Posterior cingulate gyrus (tissue), 11 donors: ENCODE results near the gene TOX3.

Experiments
- DNase-seq, 10 donors: peaks; one replicate each; pipeline versions ENCODE4 v3.0.0 to v3.0.0-alpha.2; 2020 to 2021; ENCODE audit warnings: mixed read lengths in 3 of 10
- intact Hi-C: fragments of 100-400 bp; cut with DNase I; formaldehyde crosslinking; loops from one replicate; pipeline ENCODE4 v1.15.1; 2023

TOX3 gene

DNA sequence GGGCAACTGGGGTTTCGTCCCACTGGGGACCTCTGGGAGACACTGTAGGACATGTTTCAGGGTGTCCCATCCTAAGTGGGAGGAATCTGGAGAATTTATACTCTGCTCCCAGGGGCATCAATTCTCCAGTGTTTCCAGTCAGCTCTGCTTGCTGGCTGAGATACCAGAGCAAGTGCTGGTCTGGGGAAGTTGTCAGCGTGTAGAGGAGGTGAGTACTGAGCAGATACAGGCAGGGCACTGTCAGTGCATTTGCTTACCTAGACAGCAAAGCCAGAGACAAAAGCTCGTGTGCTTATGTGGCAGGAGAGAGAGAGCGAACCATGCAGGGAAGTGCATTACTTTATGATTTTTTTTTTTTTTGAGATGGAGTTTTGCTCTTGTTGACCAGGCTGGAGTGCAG, 20.2 kb upstream of the TOX3 start:
- intact Hi-C loops = no loop called here
- no peak for DNase-seq

DNA sequence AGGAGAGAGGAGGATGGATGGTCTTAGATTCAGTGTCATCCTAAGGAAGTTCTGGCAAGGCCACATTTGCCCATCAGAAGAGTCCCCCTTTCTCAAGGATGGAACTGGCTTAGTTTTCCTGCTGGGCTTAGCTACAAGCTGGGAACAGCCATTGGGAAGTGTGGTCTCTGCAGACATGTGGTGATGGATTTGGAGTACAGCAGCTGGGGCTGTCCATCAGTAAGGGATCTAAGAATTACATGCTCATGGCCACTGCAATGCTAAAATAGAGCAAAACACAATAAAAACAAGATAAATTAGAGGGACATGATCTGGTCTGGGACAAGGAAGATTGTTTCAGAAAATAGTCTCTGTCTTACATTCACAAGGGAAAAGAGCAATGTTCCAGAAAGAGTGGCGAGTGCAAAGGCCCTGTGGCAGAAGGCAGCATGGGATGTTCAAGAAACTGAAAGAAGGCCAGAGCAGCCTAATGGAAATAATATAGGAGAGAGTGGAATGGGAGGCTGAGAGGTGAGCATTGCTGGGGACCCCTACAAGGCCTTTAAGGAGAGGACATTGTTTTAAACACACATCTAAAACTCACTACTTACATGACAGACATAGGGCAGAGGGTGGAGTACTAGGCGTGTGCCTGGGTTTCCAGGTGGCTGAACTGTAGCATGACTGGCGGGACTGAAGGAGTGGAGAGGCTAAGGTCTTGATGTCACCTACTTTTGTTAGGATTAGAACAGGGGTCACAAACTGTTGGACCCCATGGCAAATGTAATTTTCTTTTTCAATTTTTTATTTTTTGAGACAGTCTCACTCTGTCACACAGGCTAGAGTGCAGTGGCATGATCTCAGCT, 17.0 kb upstream of the TOX3 start:
- no peak for DNase-seq
- intact Hi-C loops = no loop called here

DNA sequence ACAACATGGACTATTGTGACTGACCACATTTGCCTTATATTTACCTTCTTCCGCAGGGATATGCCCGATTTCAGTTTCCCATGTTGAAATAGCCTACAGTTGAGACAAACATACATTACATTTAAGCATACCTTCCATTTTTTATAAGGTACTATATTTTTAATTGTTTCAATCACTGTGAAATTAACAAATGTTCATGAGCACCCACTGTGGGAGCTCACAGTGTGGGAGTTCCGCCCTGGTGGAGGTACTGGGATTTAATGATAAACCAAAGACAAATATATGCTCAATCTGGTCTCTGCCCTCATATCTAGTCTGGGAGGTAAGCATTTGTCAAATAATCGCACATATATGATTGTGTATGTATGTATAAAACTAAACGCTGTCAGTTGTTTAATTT, 15.8 kb upstream of the TOX3 start:
- DNase-seq = no peak
- intact Hi-C loops = no loop called here

DNA sequence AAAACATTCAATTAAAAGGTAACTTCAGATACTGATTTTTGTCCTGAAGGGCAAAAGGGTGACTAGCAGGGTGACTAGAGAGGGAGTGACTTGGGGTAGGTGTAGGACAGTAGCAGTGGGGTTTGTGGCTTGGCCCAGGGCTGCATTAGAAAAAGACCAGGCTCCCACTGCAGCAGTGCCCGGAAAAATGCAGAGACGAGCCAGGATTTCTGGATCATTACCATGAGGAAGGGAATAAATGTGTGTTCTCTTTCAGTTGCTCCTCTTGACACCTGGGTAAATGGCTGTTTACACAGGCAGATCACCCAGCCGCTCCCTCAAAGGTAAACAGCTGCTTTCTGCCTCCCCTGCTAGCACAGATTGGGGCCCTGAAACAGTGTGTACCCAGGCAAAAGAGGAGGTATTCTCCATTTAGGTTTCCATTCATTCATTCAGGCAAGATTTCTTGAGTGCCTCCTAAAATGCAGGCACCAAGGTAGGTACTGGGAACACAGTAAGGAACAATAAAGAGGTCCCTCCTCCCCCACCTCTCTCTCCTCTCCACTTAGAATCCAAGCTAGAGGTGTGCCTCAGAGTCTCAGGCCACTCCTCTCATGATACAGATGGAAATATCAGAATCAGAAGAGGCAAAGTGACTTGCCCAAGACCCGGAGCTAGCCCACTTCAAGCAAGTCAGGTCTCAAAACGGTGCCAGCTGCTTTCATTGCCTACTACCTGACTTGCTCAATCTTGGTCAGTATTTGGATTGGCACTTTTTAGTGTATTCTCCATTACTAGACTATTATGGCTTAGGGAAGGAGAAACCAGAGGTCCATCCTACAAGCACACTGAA, 15.2 kb upstream of the TOX3 start:
- intact Hi-C loops = no loop called here
- no peak for DNase-seq

DNA sequence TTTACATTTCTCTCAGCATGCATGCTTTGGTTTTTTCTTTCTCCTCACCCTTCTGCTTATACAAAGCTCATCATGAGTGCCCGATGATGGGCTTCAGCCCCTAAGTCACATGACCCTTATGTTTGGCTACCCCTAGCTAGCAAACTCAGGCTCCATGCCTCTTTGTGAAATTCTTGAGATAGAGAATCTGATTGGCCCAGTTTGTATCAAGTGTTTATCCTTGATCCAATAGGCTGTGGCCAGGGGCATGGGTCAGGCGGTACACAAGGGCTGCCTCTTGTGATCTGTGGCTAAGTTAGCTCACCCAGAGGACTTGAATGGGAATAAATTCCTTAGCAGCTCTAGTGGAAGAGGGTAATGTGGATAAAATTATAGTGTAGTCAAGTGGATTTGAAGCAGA, 11.5 kb upstream of the TOX3 start:
- DNase-seq = no peak
- intact Hi-C loops = no loop called here

DNA sequence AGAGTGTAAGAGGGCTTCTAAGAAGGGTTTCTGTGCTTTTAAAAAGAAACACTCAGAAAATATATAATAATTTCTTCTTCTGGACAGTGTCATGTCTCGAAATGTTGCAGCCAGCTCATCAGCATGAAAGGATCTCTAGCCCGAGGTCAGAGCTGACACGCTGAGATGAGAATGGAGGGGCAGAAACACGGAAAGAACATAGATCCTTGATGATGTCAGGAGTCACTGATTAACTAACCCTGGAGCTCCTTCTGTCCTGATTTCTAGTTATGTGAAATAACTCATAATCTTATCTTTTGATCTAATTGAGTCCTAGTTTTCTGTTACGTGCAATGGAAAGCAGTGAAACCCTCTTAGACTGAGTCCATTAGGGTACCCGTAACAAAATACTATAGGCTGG, 10.3 kb upstream of the TOX3 start:
- DNase-seq = no peak
- intact Hi-C loops = no loop called here

DNA sequence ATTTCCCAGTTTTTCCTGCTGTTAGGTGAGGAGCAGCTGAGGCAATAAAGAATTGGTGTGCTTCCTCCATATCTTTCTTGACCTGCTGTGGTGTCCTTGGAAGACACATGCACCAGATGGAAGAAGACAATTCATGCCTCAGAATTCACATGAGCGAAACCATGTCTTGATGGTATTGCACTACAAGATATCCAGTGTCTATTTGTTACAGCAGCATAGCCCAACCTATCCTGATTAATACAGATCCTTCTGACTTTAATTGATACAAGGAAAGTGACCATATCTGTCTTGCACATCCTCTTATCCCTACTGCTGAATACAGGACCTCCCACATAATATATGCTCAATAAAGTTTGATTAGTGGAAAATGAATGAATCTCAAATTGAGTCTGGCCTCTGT, 9.1 kb upstream of the TOX3 start:
- intact Hi-C loops = no loop called here
- no peak for DNase-seq

DNA sequence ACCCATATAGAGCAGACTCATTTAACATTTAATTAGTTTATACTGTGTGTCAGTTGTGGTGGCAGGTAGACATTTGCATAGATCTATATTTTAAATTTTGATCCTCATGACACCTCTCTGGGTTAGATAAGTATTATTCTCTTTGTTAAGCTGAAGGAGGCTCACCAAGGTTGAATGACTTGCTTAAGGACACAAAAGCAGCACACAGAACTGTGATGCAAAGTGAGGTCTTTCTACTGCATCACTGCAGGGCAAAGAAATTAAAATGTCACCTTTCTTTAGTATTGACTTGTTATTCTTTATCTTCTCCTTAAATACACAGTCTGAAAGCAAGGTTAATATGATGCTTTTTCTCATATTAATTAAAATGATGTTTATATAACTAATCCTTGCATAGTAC, 8.6 kb upstream of the TOX3 start:
- intact Hi-C loops = no loop called here
- no peak for DNase-seq

DNA sequence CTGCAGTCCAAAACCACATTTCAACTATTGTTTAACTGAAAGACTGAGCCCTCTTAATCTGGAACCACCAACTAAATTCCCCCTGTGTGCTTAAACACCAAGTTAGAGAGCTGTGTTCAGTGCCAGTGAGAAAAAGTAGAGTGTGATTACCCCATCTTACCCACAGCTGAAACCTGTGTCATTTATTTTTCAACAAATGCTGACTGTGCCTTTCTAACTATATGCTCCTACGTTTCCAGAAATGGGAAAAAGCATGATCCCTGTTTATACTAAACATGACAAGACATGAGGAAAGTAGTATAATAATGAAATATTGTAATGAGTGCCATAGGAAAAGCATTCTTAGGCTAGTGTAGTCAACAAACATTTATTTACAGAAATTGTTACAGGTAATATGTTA, 7.4 kb upstream of the TOX3 start:
- intact Hi-C loops = no loop called here
- DNase-seq = no peak

DNA sequence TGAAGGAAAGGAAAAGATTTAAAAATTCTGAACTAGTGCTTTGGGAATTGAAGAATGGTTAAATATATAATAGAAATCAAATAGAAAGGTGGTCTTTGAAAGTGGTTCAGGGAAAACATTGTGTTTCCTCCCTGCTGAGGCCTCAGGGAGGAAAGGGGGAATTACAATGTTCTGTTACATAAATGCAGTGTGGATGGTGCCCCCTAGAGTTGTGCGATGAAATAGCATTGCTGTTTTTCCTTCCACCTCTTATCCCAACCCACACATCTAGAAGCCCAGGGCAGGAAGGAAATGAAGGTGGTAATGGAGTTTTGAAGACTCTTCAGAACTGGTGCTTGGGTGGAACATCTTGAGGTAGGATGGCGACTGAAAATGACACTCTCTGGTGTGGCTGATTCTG, 6.4 kb upstream of the TOX3 start:
- intact Hi-C loops = no loop called here

DNA sequence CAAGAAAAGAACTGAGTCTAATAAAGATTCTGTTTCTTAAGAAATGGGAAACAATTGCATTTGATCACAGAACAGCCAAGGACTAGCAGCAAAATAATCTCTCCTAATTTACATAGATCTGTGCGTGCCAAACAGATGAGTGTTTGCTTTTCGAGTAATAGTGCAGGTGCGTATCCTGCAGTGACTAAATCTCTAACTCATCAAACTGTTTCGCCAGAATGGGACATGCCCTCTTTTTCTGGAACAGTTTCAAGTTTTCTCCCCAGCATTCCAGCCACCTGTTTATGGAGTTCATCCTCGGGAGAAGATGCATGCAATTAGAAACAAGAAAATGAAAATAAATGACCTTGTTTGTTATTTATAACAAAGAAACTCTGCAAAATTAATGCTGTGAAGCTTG, 5.7 kb upstream of the TOX3 start:
- no peak for DNase-seq
- intact Hi-C loops = no loop called here

More for the DNA sequence above, 6.4 kb upstream of the TOX3 start:
- DNase-seq = no peak

DNA sequence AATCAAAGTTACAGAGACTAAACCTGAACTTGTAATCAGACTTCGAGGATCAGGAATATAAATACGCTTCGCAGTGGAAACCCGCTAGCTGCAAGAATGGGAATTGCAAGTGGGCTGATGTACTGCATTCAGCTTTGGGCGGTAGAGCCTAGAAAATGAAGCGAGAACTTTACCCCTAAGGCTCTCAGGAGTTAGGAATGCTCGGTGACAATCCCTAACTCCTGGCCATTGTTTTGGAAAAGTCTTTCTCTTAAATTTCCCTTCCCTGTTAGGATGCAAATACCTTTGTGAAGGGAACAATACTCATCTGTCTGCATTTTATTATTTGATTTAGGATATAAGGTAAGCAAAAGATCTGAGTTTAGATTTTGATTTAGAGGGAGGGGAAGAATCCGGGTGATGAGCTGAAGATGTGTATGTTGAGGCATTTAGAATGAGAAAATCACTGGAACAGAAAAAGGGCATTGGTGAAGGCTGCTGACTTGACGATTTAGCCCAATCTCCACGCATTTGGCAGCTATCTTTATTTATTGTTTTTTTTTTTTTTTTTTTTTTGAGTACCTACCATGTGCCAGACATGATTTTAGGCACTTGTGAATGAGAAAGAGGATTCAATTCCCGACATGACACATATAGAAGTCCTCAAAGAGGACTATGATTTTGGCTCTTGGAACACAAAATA, 2.2 kb upstream of the TOX3 start:
- intact Hi-C loops = loop anchor here (10.0 kb wide), 1 partner anchor 84 kb away; no protein-coding TSS in a partner anchor
- no peak for DNase-seq

DNA sequence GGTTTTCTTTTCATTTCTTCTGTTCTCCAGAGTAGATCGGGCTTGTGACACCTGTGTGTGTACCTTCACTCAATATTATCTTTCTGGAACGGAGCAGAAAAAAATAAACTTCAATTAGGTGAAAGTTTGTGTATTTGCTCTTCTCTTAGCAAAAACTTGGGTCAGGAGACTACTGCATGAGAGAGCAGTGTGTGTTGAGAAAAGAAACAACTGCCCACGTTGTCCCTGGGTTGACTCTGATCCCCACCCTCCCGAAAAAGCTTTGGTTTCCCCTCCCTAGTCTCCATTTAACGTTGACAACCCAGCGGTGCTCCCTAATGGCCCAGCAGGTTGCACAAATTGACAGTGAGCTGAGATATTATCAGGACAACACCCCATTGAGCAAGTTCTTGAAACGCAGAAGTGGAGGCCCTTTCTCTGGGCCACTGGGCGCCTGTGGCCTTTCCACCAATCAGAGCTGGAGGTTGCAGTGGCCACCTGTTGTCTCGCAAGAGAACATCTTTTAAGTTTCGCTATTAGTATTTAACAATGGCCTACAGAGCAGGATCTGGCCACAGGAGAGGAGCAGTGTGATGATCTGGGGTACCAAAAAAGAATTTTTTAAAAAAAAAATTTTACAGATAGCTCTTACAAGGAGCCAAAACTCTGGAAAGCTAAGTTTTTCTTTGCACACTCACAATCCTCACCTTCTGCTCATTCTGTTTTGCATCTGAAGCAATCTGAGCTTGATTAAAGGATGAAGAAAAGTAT, 1.5 kb upstream of the TOX3 start:
- DNase-seq = no peak
- intact Hi-C loops = loop anchor here (10.0 kb wide), 1 partner anchor 84 kb away; no protein-coding TSS in a partner anchor

DNA sequence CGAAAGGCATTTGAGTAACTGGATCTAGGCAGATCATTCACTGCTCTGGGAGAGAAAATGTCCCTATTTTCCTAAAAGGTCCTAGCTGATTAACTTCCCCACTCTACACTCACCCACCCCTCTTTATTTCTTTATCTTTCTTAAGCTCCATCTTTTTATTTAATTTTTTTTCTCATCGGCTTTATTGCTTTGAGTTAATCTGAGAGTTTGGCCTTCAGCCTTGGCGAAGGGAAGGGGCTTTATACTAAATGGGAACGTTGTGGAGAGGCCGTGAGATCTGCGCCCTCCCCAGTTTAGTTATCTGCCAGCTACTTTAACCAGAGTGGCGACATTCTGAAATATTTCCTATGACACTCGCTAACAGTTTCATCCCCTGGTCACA, 882 bp upstream of the TOX3 start:
- no peak for DNase-seq
- intact Hi-C loops = loop anchor here (10.0 kb wide), 1 partner anchor 83 kb away; no protein-coding TSS in a partner anchor

DNA sequence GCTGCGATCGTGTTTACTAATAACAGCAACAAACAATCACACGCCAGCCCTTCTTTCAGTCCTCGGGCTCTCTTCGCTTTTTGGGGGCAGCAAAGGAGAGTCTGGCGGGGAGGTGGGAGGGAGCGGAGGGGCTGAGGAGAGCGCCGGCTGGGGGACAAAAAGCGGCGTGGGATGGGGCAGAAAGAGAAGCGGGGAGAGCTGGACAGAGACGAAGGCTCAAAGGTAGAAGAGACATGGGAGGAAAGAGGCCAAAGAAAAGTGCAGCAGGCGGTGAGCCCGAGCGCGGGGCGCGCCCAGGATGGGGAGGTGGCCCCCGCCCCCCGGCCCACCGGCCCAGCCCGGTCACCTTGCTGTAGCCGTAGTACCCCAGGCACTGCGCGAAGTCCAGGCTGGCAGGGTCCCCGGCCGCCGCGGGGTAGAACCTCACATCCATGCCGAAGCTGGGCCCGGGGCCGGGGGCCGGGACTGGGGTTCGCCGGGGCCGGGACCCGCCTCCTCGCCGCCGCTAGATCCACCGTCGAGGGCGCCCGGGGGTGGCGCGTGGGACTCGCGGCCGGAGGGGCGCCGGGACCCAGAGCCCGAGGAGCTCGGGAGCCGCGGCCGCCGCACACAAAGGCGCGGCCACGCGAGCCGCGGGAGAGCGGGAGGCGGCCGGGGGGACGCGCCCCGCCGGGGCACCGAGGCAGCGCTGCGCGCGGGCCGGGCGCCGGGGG, 496 bp downstream of the TOX3 start:
- peak in 3 of 10 donors; percentile 15 to 90 (median 69) for DNase-seq
- intact Hi-C loops = loop anchor here (10.0 kb wide), 1 partner anchor 82 kb away; no protein-coding TSS in a partner anchor

DNA sequence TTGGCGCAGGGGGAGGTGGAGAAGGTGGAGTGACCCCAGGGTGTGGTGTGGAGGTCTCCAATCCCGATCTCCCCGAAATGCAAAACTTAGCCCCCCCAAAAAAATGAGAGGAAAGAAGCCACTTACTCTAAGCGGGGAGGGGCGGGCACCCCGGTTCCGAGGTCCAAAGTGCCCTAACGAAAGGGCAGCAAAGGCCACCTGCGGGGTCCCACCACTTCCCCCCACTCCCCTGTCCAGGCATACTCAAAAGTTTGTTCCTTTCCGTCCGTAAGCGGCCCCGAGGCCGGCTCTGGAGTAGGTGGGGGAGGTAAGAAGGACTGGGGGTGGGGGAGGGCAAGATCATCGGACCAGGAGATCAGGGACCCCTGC, 1.1 kb downstream of the TOX3 start:
- intact Hi-C loops = loop anchor here (10.0 kb wide), 1 partner anchor 81 kb away; no protein-coding TSS in a partner anchor
- no peak for DNase-seq

DNA sequence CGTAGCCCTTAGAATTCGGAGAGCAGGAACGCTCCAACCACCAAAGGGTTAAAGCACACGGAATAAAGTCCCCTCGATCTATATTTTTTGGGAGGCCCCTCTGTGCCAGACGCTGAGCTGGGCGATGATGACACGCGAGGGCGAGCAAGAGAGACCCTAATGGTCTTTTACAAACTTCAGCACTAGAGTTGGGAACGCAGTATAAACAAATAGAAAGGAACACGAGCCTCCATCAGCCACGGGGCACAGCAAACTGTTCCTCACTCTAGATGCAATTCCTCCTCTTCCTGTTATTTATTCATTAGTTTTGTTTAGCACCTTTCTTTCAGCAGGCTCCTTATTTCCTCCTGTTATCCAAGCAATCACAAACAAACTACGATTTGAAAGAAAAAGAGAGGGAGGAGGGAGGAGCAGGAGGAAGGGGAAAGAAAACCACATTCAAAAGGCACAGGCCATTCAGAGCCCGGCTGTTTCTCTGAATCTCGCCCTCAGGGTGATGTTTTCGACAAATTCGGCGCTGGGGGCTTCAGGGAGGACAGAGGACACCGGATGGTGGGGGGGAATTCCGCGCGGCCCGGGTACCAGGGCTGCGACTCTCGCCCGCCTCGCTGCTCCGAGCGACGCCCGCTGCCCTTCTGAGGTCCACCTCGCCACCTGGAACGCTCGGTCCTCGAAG, 1.6 kb downstream of the TOX3 start:
- peak in 1 of 10 donors; percentile 28 for DNase-seq

DNA sequence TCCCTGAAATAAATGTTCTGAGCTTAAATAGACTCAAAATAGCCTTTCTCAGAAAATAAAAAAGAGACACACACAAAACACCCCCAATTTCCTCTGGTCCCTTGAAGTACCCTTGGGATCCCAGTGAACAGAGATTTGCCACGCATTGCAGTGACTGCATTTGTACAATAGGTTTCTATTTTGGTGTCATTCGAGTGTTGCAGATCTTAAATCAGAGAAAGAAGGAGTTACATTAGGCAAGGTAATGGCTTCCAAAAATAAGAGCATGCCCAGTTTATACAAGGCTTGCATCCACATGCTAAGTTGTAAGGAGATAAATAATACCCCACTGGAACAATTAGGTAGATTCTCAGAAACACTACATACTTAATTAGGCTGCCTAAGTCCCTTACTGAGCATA, 2.2 kb downstream of the TOX3 start:
- DNase-seq = no peak
- intact Hi-C loops = loop anchor here (10.0 kb wide), 1 partner anchor 80 kb away; no protein-coding TSS in a partner anchor

More for the DNA sequence above, 1.6 kb downstream of the TOX3 start:
- intact Hi-C loops = loop anchor here (10.0 kb wide), 1 partner anchor 81 kb away; no protein-coding TSS in a partner anchor

DNA sequence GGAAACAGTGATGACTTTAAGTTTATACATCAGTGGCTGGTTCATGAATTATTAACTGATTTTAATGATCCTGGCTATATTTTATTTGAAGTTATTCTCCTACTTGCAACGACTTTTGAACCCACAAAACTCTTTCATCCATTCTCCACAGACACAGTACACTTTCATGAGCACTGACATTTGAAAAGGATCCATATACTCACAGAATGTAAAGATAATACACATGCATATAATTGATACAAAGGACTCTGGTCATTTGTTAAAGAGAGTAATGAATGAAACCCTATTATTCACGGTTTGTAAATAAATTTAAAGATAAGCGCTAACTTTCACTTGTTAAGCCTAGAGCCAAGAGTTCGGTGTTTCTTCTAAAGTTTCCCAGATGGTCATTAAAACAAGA, 3.3 kb downstream of the TOX3 start:
- intact Hi-C loops = loop anchor here (10.0 kb wide), 1 partner anchor 79 kb away; no protein-coding TSS in a partner anchor

More for the DNA sequence above, 3.3 kb downstream of the TOX3 start:
- DNase-seq = no peak
